CD4-positive, alpha-beta T cell (primary cell): ENCODE data around the gene PDE4C. TPM values are rescaled to one million over a fixed set of nuclear protein-coding genes. Genes with fewer than 3 reads are reported as not detected.

Experiments used
- ATAC-seq: fragments of 200-7000 bp; cut with Tn5 transposase; one replicate; pipeline ENCODE4 v1.10.0; 2022; ENCODE audit warnings: mild to moderate bottlenecking; ENCODE audit not compliant: poor library complexity
- CTCF ChIA-PET: fragments of 350-600 bp; sonication (Branson Sonifier 250); formaldehyde crosslinking; loops from one replicate; lab custom pipeline; 2021; ENCODE audit warnings: antibody characterized with exemption, inconsistent platforms; lab: Charles Lee
- POLR2A ChIA-PET: fragments of 350-600 bp; sonication (Branson Sonifier 250); formaldehyde crosslinking; loops from one replicate; lab custom pipeline; 2021; ENCODE audit warnings: antibody characterized with exemption, inconsistent platforms; lab: Charles Lee
- DNase-seq, 14 experiments: peaks; one replicate each; pipeline ENCODE4 v3.0.0-alpha.2; 2013 to 2020; ENCODE audit warnings: mixed read lengths in 2 of 14
- H3K27ac ChIP-seq, 2 donors: one replicate each; pipeline versions ENCODE4 v1.5.1 to v1.7.0; 2013; ENCODE audit warnings: low read length in 2 of 2, low read depth in 1 of 2, mild to moderate bottlenecking in 1 of 2
- H3K27me3 ChIP-seq, 2 experiments: 1 replicate in 1 of 2; 2 replicates in 1 of 2; pipeline versions ENCODE4 v1.6.1 to v1.7.0; 2013; ENCODE audit warnings: low read length in 2 of 2, control low read depth in 1 of 2, mild to moderate bottlenecking in 1 of 2, moderate library complexity in 1 of 2; ENCODE audit not compliant: insufficient read depth in 2 of 2, control insufficient read depth in 1 of 2
- H3K36me3 ChIP-seq: one replicate; pipeline ENCODE4 v1.6.1; 2013; ENCODE audit warnings: low read length, control low read depth; ENCODE audit not compliant: insufficient read depth
- H3K4me1 ChIP-seq: one replicate; pipeline ENCODE4 v1.6.1; 2013; ENCODE audit warnings: low read length, control low read depth; ENCODE audit not compliant: insufficient read depth
- H3K4me3 ChIP-seq: one replicate; pipeline ENCODE4 v1.5.1; 2013; ENCODE audit warnings: mild to moderate bottlenecking, low read length, moderate library complexity
- H3K9me3 ChIP-seq, 2 experiments: 1 replicate in 1 of 2; 2 replicates in 1 of 2; pipeline versions ENCODE4 v1.6.1 to v1.7.0; 2013; ENCODE audit warnings: low read length in 2 of 2, mild to moderate bottlenecking in 2 of 2, control low read depth in 1 of 2, moderate library complexity in 1 of 2; ENCODE audit not compliant: control insufficient read depth in 1 of 2, insufficient read depth in 1 of 2
- H3K27ac Mint-ChIP-seq: one replicate; pipeline ENCODE4 v1.8.0; 2020; ENCODE audit warnings: mixed read lengths
- H3K27me3 Mint-ChIP-seq: one replicate; pipeline ENCODE4 v1.8.0; 2021; ENCODE audit warnings: mixed read lengths
- H3K36me3 Mint-ChIP-seq: one replicate; pipeline ENCODE4 v1.8.0; 2021; ENCODE audit warnings: low read depth, mixed read lengths
- H3K4me1 Mint-ChIP-seq: one replicate; pipeline ENCODE4 v1.8.0; 2021; ENCODE audit warnings: low read depth, mixed read lengths
- H3K4me3 Mint-ChIP-seq: one replicate; pipeline ENCODE4 v1.8.0; 2020; ENCODE audit warnings: mild to moderate bottlenecking, mixed read lengths
- H3K9me3 Mint-ChIP-seq: one replicate; pipeline ENCODE4 v1.8.0; 2020; ENCODE audit warnings: mixed read lengths
- intact Hi-C, 2 experiments: fragments of 100-400 bp; cut with DNase I in 1 of 2; cut with micrococcal nuclease in 1 of 2; formaldehyde crosslinking; loops; one replicate each; pipeline versions ENCODE4 v1.15.1 to v1.9.0; 2023 to 2025; cut with DNase I, micrococcal nuclease
- total RNA-seq, 174 experiments: library from RNA in 2 of 174; stranded (reverse) in 2 of 174; gene quantifications; one replicate each; pipeline ENCODE4 v1.2.3 and lab custom pipeline; 2021 to 2026
- TF ChIP-seq, protein P1 (sequence below): fragments of 200-600 bp; IDR thresholded peaks from one replicate; pipeline ENCODE4 v1.8.0; 2022; ENCODE audit warnings: antibody characterized with exemption, mild to moderate bottlenecking

Gene PDE4C
- total RNA-seq, 2 experiments from 2014 or later, result not detected

- H3K9me3 ChIP-seq, result no peaks in the 10 kb centered on the region
- intact Hi-C loops, result loop anchor here (1.0 to 5.0 kb wide), 4 partner anchors 43 to 203 kb away; no protein-coding TSS in a partner anchor
- Mint-ChIP-seq H3K4me3 (no peak overlapping the region), H3K9me3 (no peaks in the 10 kb centered on the region), H3K27me3 (peaks cover 14% of the 10 kb centered on the region), H3K36me3 (peaks cover 7% of the 10 kb centered on the region), H3K4me1 (peaks cover 5% of the 10 kb centered on the region), H3K27ac (no peak overlapping the region)
- ATAC-seq (no peak), DNase-seq (peak in 13 of 14 experiments; percentile 33 to 75 (median 49))
- POLR2A ChIA-PET, result interaction anchor here (0.6 to 1.2 kb wide), 4 partner anchors 15 to 72 kb away, joined by 3 read pairs; partner anchors contain the start of gene MPV17L2
- CTCF ChIA-PET, result interaction anchor here (0.6 to 3.2 kb wide), 12 partner anchors 16 to 491 kb away, joined by 3 to 19 read pairs (median 4); partner anchors contain the start of gene MPV17L2
- H3K36me3 ChIP-seq, result no peaks in the 10 kb centered on the region
- TF ChIP-seq, protein P1, sequence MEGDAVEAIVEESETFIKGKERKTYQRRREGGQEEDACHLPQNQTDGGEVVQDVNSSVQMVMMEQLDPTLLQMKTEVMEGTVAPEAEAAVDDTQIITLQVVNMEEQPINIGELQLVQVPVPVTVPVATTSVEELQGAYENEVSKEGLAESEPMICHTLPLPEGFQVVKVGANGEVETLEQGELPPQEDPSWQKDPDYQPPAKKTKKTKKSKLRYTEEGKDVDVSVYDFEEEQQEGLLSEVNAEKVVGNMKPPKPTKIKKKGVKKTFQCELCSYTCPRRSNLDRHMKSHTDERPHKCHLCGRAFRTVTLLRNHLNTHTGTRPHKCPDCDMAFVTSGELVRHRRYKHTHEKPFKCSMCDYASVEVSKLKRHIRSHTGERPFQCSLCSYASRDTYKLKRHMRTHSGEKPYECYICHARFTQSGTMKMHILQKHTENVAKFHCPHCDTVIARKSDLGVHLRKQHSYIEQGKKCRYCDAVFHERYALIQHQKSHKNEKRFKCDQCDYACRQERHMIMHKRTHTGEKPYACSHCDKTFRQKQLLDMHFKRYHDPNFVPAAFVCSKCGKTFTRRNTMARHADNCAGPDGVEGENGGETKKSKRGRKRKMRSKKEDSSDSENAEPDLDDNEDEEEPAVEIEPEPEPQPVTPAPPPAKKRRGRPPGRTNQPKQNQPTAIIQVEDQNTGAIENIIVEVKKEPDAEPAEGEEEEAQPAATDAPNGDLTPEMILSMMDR, result peak; percentile 72
- H3K27ac ChIP-seq, result no peak overlapping the region
- peaks cover 21% of the 10 kb centered on the region for H3K4me1 ChIP-seq
- no peak overlapping the region for H3K4me3 ChIP-seq
- no peaks in the 10 kb centered on the region for H3K27me3 ChIP-seq
Observed at GRCh38 chr19:18208098-18208951, 17.9 kb downstream of the PDE4C start.

- no peak overlapping the region for H3K4me3 ChIP-seq
- H3K36me3 Mint-ChIP-seq, result peaks cover 23% of the 10 kb centered on the region
- peaks cover 5% of the 10 kb centered on the region for H3K36me3 ChIP-seq
- no peaks in the 10 kb centered on the region for H3K27me3 ChIP-seq
- H3K9me3 Mint-ChIP-seq, result no peaks in the 10 kb centered on the region
- peaks cover 10% of the 10 kb centered on the region for H3K27me3 Mint-ChIP-seq
- no peak overlapping the region for H3K4me3 Mint-ChIP-seq
- DNase-seq, result peak in 1 of 14 experiments; percentile 21
- no peak overlapping the region for H3K27ac Mint-ChIP-seq
- H3K9me3 ChIP-seq, result no peaks in the 10 kb centered on the region
- TF ChIP-seq, protein P1, result no peak
- no peak overlapping the region for H3K27ac ChIP-seq
- H3K4me1 ChIP-seq, result peaks cover 33% of the 10 kb centered on the region
- no peak for ATAC-seq
- POLR2A ChIA-PET, result interaction anchor here (1.0 to 3.6 kb wide), 3 partner anchors 14 to 205 kb away, joined by 3 to 67 read pairs (median 63); partner anchors contain the start of genes JUND and MPV17L2
- intact Hi-C loops, result loop anchor here in 1 of 2 experiments (5.0 kb wide), 1 partner anchor 121 kb away; no protein-coding TSS in a partner anchor
- peaks cover 22% of the 10 kb centered on the region for H3K4me1 Mint-ChIP-seq
- CTCF ChIA-PET, result interaction anchor here (1.0 to 3.8 kb wide), 3 partner anchors 13 to 73 kb away, joined by 3 to 21 read pairs (median 8); partner anchors contain the start of gene MPV17L2
Observed at GRCh38 chr19:18206018-18206417, 20.2 kb downstream of the PDE4C start.

- ChIA-PET CTCF (interaction anchor here (1.8 to 3.8 kb wide), 3 partner anchors 13 to 74 kb away, joined by 8 to 21 read pairs (median 19); partner anchors contain the start of gene MPV17L2), POLR2A (interaction anchor here (0.6 to 3.6 kb wide), 9 partner anchors 11 to 214 kb away, joined by 3 to 67 read pairs (median 5); partner anchors contain the start of genes JUND, MPV17L2, PIK3R2 and SSBP4)
- Mint-ChIP-seq H3K27me3 (peaks cover 8% of the 10 kb centered on the region), H3K4me1 (peaks cover 22% of the 10 kb centered on the region), H3K36me3 (peaks cover 24% of the 10 kb centered on the region), H3K27ac (peak overlapping the region; percentile 91), H3K4me3 (peak overlapping the region; percentile 96), H3K9me3 (no peaks in the 10 kb centered on the region)
- H3K27me3 ChIP-seq, result no peaks in the 10 kb centered on the region
- DNase-seq (peak in 13 of 14 experiments; percentile 29 to 73 (median 53)), ATAC-seq (no peak)
- TF ChIP-seq, protein P1, result no peak
- peak overlapping the region; percentile 64 for H3K4me3 ChIP-seq
- H3K36me3 ChIP-seq, result peaks cover 6% of the 10 kb centered on the region
- H3K4me1 ChIP-seq, result peaks cover 33% of the 10 kb centered on the region
- no peaks in the 10 kb centered on the region for H3K9me3 ChIP-seq
- intact Hi-C loops, result loop anchor here in 1 of 2 experiments (2.0 to 5.0 kb wide), 2 partner anchors 47 to 122 kb away; no protein-coding TSS in a partner anchor
- H3K27ac ChIP-seq, result no peak overlapping the region
Observed at GRCh38 chr19:18205200-18205892, 20.9 kb downstream of the PDE4C start.
